ENCODE measurements around the gene GATA3.

The GATA3 gene

GRCh38 chr10:8112230-8112905, 57.9 kb downstream of the GATA3 start:
- peaks cover 0 to 3% (median 0%) of the 10 kb centered on the region in 5 donors for H3K27me3 ChIP-seq (ENCODE audit: control insufficient read depth in 5 of 5, insufficient read depth in 4 of 5, low read length in 5 of 5)
- no peaks in the 10 kb centered on the region for H3K9me3 ChIP-seq (ENCODE audit: control insufficient read depth in 5 of 5, low read length in 5 of 5)
- no peak overlapping the region for H3K27ac ChIP-seq (ENCODE audit: low read depth, low read length)
- no peak overlapping the region for H3K9ac ChIP-seq (ENCODE audit: low read length in 5 of 5)
- H3K4me1 ChIP-seq (ENCODE audit: control insufficient read depth in 5 of 5, insufficient read depth in 5 of 5, low read length in 5 of 5), result no peaks in the 10 kb centered on the region
- H3K4me3 ChIP-seq (ENCODE audit: low read depth in 1 of 5, low read length in 5 of 5), result no peak overlapping the region
- H3K36me3 ChIP-seq (ENCODE audit: control insufficient read depth in 5 of 5, insufficient read depth in 5 of 5, low read length in 5 of 5), result no peaks in the 10 kb centered on the region

DNA sequence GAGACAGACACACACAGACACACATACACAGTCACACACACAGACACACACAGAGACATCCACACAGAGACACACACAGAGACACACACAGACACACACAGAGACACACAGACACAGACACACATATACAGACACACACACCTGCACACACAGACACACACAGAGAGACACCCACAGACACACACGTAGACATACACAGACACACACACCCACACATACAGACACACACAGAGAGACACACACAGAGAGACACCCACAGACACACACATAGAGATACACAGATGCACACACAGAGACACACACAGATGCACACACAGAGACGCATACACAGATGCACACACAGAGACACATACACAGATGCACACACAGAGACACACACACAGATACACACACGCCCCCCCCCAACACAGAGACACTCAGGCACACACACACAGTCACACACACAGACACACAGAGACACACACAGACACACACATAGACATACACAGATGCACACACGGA, 58.5 kb downstream of the GATA3 start:
- peaks cover 0 to 3% (median 0%) of the 10 kb centered on the region in 5 donors for H3K27me3 ChIP-seq (ENCODE audit: control insufficient read depth in 5 of 5, insufficient read depth in 4 of 5, low read length in 5 of 5)
- no peak overlapping the region for H3K27ac ChIP-seq (ENCODE audit: low read depth, low read length)
- H3K4me1 ChIP-seq (ENCODE audit: control insufficient read depth in 5 of 5, insufficient read depth in 5 of 5, low read length in 5 of 5), result no peaks in the 10 kb centered on the region
- H3K9me3 ChIP-seq (ENCODE audit: control insufficient read depth in 5 of 5, low read length in 5 of 5), result no peaks in the 10 kb centered on the region
- H3K9ac ChIP-seq (ENCODE audit: low read length in 5 of 5), result no peak overlapping the region
- no peaks in the 10 kb centered on the region for H3K36me3 ChIP-seq (ENCODE audit: control insufficient read depth in 5 of 5, insufficient read depth in 5 of 5, low read length in 5 of 5)
- H3K4me3 ChIP-seq (ENCODE audit: low read depth in 1 of 5, low read length in 5 of 5), result no peak overlapping the region

DNA sequence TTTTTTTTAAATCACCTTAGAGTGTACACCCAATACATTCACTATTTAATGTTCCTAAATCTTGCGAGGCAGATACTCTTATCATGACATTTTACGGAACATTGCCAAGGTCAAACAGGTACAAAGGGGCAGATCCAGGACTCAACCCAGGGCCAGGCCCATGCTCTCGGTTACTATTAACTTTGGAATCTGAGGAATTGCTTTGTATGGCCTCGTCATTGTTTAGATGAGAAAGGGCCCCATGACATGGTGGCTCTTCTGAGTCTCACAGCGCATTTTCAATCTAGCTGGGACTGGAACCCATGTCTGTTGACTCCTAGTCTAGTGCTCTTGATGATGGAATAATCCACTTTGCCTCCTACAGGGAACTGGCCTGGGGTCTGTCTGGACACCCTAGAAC, 59.1 kb downstream of the GATA3 start:
- H3K9ac ChIP-seq (ENCODE audit: low read length in 5 of 5), result no peak overlapping the region
- H3K4me3 ChIP-seq (ENCODE audit: low read depth in 1 of 5, low read length in 5 of 5), result no peak overlapping the region
- no peaks in the 10 kb centered on the region for H3K9me3 ChIP-seq (ENCODE audit: control insufficient read depth in 5 of 5, low read length in 5 of 5)
- peaks cover 0 to 3% (median 0%) of the 10 kb centered on the region in 5 donors for H3K27me3 ChIP-seq (ENCODE audit: control insufficient read depth in 5 of 5, insufficient read depth in 4 of 5, low read length in 5 of 5)
- H3K27ac ChIP-seq (ENCODE audit: low read depth, low read length), result no peak overlapping the region
- no peaks in the 10 kb centered on the region for H3K4me1 ChIP-seq (ENCODE audit: control insufficient read depth in 5 of 5, insufficient read depth in 5 of 5, low read length in 5 of 5)
- H3K36me3 ChIP-seq (ENCODE audit: control insufficient read depth in 5 of 5, insufficient read depth in 5 of 5, low read length in 5 of 5), result no peaks in the 10 kb centered on the region

GRCh38 chr10:8114741-8115617, 60.5 kb downstream of the GATA3 start:
- Histone ChIP-seq H3K36me3 (ENCODE audit: control insufficient read depth in 5 of 5, insufficient read depth in 5 of 5, low read length in 5 of 5) (no peaks in the 10 kb centered on the region), H3K9ac (ENCODE audit: low read length in 5 of 5) (no peak overlapping the region), H3K27ac (ENCODE audit: low read depth, low read length) (no peak overlapping the region), H3K4me1 (ENCODE audit: control insufficient read depth in 5 of 5, insufficient read depth in 5 of 5, low read length in 5 of 5) (no peaks in the 10 kb centered on the region), H3K9me3 (ENCODE audit: control insufficient read depth in 5 of 5, low read length in 5 of 5) (no peaks in the 10 kb centered on the region), H3K4me3 (ENCODE audit: low read depth in 1 of 5, low read length in 5 of 5) (no peak overlapping the region), H3K27me3 (ENCODE audit: control insufficient read depth in 5 of 5, insufficient read depth in 4 of 5, low read length in 5 of 5) (peaks cover 0 to 3% (median 0%) of the 10 kb centered on the region in 5 donors)

DNA sequence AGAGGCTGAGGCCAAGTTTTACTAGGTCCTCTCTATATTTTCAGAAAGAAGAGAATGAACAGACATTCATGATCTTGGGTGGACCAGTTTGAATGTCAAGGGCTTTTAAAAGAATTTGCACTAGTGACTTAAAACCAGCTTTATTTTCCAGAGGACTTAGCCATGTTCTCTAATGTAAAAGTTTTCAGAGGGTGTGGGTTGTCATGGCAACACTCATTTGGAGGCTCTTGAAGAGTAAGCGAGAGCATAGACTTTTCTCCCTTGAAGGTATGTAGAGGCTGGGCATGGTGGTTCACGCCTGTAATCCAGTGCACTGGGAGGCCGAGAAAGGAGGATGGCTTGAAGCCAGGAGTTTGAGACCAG, 61.1 kb downstream of the GATA3 start:
- no peaks in the 10 kb centered on the region for H3K9me3 ChIP-seq (ENCODE audit: control insufficient read depth in 5 of 5, low read length in 5 of 5)
- H3K27me3 ChIP-seq (ENCODE audit: control insufficient read depth in 5 of 5, insufficient read depth in 4 of 5, low read length in 5 of 5), result peaks cover 0 to 3% (median 0%) of the 10 kb centered on the region in 5 donors
- no peak overlapping the region for H3K27ac ChIP-seq (ENCODE audit: low read depth, low read length)
- H3K36me3 ChIP-seq (ENCODE audit: control insufficient read depth in 5 of 5, insufficient read depth in 5 of 5, low read length in 5 of 5), result no peaks in the 10 kb centered on the region
- no peak overlapping the region for H3K9ac ChIP-seq (ENCODE audit: low read length in 5 of 5)
- no peaks in the 10 kb centered on the region for H3K4me1 ChIP-seq (ENCODE audit: control insufficient read depth in 5 of 5, insufficient read depth in 5 of 5, low read length in 5 of 5)
- H3K4me3 ChIP-seq (ENCODE audit: low read depth in 1 of 5, low read length in 5 of 5), result no peak overlapping the region

- Histone ChIP-seq H3K36me3 (ENCODE audit: control insufficient read depth in 5 of 5, insufficient read depth in 5 of 5, low read length in 5 of 5) (no peaks in the 10 kb centered on the region), H3K27me3 (ENCODE audit: control insufficient read depth in 5 of 5, insufficient read depth in 4 of 5, low read length in 5 of 5) (peaks cover 0 to 3% (median 0%) of the 10 kb centered on the region in 5 donors), H3K9me3 (ENCODE audit: control insufficient read depth in 5 of 5, low read length in 5 of 5) (no peaks in the 10 kb centered on the region), H3K27ac (ENCODE audit: low read depth, low read length) (no peak overlapping the region), H3K4me1 (ENCODE audit: control insufficient read depth in 5 of 5, insufficient read depth in 5 of 5, low read length in 5 of 5) (no peaks in the 10 kb centered on the region), H3K9ac (ENCODE audit: low read length in 5 of 5) (no peak overlapping the region), H3K4me3 (ENCODE audit: low read depth in 1 of 5, low read length in 5 of 5) (no peak overlapping the region)
Measured at GRCh38 chr10:8116474-8116873, 62.0 kb downstream of the GATA3 start.

DNA sequence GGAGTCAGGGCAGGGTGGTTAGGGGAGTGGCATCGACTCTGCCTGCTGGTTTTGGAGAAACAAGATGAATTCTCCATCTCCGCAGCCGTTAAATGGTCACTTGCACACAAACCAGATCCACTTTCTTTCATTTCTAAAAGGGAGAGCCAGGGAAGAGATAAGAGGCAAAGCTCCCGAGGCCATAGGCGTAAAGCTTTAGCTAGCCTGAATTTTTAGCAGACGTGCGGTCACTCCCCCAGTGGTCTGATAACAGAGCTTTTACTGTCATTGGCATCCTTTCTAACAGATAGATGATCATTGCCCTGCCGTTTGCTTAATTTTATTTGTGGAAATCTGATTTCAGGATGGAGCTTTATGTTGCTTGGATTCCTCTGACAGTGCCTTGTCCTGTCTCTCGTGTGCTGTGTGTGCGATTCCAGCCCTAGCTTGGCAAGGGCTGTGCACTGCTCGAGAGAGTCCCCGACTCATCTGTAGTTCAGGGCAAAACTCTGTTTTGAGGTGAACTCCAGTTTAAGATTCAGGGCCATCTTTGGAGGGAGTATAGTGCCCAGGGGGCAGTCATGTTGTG, 62.5 kb downstream of the GATA3 start:
- Histone ChIP-seq H3K9me3 (ENCODE audit: control insufficient read depth in 5 of 5, low read length in 5 of 5) (no peaks in the 10 kb centered on the region), H3K9ac (ENCODE audit: low read length in 5 of 5) (no peak overlapping the region), H3K27ac (ENCODE audit: low read depth, low read length) (no peak overlapping the region), H3K27me3 (ENCODE audit: control insufficient read depth in 5 of 5, insufficient read depth in 4 of 5, low read length in 5 of 5) (peaks cover 0 to 3% (median 0%) of the 10 kb centered on the region in 5 donors), H3K36me3 (ENCODE audit: control insufficient read depth in 5 of 5, insufficient read depth in 5 of 5, low read length in 5 of 5) (no peaks in the 10 kb centered on the region), H3K4me3 (ENCODE audit: low read depth in 1 of 5, low read length in 5 of 5) (no peak overlapping the region), H3K4me1 (ENCODE audit: control insufficient read depth in 5 of 5, insufficient read depth in 5 of 5, low read length in 5 of 5) (no peaks in the 10 kb centered on the region)

GRCh38 chr10:8121201-8121890, 66.9 kb downstream of the GATA3 start:
- no peak overlapping the region for H3K27ac ChIP-seq (ENCODE audit: low read depth, low read length)
- H3K36me3 ChIP-seq (ENCODE audit: control insufficient read depth in 5 of 5, insufficient read depth in 5 of 5, low read length in 5 of 5), result no peaks in the 10 kb centered on the region
- no peaks in the 10 kb centered on the region for H3K9me3 ChIP-seq (ENCODE audit: control insufficient read depth in 5 of 5, low read length in 5 of 5)
- H3K4me1 ChIP-seq (ENCODE audit: control insufficient read depth in 5 of 5, insufficient read depth in 5 of 5, low read length in 5 of 5), result no peaks in the 10 kb centered on the region
- H3K27me3 ChIP-seq (ENCODE audit: control insufficient read depth in 5 of 5, insufficient read depth in 4 of 5, low read length in 5 of 5), result peaks cover 0 to 3% (median 0%) of the 10 kb centered on the region in 5 donors
- H3K9ac ChIP-seq (ENCODE audit: low read length in 5 of 5), result no peak overlapping the region
- no peak overlapping the region for H3K4me3 ChIP-seq (ENCODE audit: low read depth in 1 of 5, low read length in 5 of 5)

DNA sequence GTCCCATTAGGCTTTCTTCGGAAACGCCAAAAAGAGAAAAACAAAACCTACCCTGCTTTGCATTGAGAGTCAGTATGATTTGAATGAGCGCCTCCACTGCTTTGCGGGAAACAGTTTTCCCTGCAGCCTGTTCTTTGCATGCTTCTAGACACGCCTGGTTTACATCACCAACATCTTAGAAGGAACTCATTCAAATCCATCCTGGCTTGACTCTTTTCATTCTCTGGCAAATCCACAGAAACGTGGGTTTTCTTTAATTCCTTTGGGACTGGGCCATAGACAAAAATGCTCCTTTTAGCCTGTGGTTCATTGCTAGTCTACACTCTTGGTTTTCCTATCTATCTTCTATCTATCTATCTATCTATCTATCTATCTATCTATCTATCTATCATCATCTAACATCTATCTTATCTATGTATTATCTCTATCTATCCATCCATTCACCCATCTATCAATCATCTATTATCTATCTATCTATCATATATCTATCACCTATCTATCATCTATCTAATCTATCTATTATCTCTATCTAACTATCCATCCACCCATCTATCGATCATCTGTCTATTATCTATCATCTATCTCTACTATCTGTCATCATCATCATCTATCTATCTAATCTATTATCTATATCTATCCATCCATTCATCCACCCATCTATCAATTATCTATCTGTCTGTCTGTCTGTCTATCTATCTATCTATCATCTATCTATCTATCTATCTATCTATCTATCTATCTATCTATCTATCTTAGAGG, 68.3 kb downstream of the GATA3 start:
- H3K27ac ChIP-seq (ENCODE audit: low read depth, low read length), result no peak overlapping the region
- H3K9me3 ChIP-seq (ENCODE audit: control insufficient read depth in 5 of 5, low read length in 5 of 5), result no peaks in the 10 kb centered on the region
- no peaks in the 10 kb centered on the region for H3K4me1 ChIP-seq (ENCODE audit: control insufficient read depth in 5 of 5, insufficient read depth in 5 of 5, low read length in 5 of 5)
- H3K36me3 ChIP-seq (ENCODE audit: control insufficient read depth in 5 of 5, insufficient read depth in 5 of 5, low read length in 5 of 5), result no peaks in the 10 kb centered on the region
- no peak overlapping the region for H3K9ac ChIP-seq (ENCODE audit: low read length in 5 of 5)
- no peak overlapping the region for H3K4me3 ChIP-seq (ENCODE audit: low read depth in 1 of 5, low read length in 5 of 5)
- H3K27me3 ChIP-seq (ENCODE audit: control insufficient read depth in 5 of 5, insufficient read depth in 4 of 5, low read length in 5 of 5), result no peaks in the 10 kb centered on the region
